Omental fat pad (tissue), 4 donors: ENCODE data around the gene GPSM3. TPM values are rescaled to one million over a fixed set of nuclear protein-coding genes. Genes with fewer than 3 reads are reported as not detected.

Experiments used
- ATAC-seq: fragments of 150-250 bp; one replicate; pipeline ENCODE4 v1.9.1; 2016; ENCODE audit warnings: mild to moderate bottlenecking, moderate library complexity; ENCODE audit not compliant: low FRiP score
- DNase-seq: peaks from one replicate; pipeline ENCODE4 v3.0.0-alpha.2; 2019; ENCODE audit warnings: low spot score
- CTCF ChIP-seq, 3 donors: fragments of 450-650 bp; IDR thresholded peaks; one replicate each; pipeline ENCODE4 v1.5.1; 2016 to 2017; ENCODE audit warnings: antibody characterized with exemption in 3 of 3, mild to moderate bottlenecking in 3 of 3, moderate library complexity in 2 of 3
- total RNA-seq, 4 donors: library from RNA; depleted of rRNA; stranded (reverse); fragments of >200 nt; gene quantifications; one replicate each; pipeline ENCODE4 v1.1.0, GENCODE V29; 2016

The GPSM3 gene
- total RNA-seq, 4 donors from 2014 or later, result 9.7 to 28.3 (median 23.2) TPM

GRCh38 chr6:32152769-32153563 lies 39.5 kb downstream of the GPSM3 start:
- DNase-seq (no peak), ATAC-seq (peak; percentile 62)
- no peak for TF ChIP-seq CTCF (IDR thresholded peaks at IDR 0.05)

- ATAC-seq, result no peak
- no peak for DNase-seq
- no peak for TF ChIP-seq CTCF (IDR thresholded peaks at IDR 0.05)
Observed at GRCh38 chr6:32151863-32152768, 40.3 kb downstream of the GPSM3 start, which contains the start of gene PRRT1. Gene PRRT1 (minus strand): TSS chr6:32151939. CDS start chr6:32151827, 112 bp downstream.

GRCh38 chr6:32151181-32151862 lies 41.1 kb downstream of the GPSM3 start:
- DNase-seq (no peak), ATAC-seq (no peak)
- TF ChIP-seq CTCF (IDR thresholded peaks at IDR 0.05), result no peak

GRCh38 chr6:32149932-32150870 lies 42.2 kb downstream of the GPSM3 start:
- no peak for DNase-seq
- TF ChIP-seq CTCF (IDR thresholded peaks at IDR 0.05), result no peak
- ATAC-seq, result no peak

GRCh38 chr6:32149092-32149755 lies 43.2 kb downstream of the GPSM3 start:
- DNase-seq (no peak), ATAC-seq (no peak)
- no peak for TF ChIP-seq CTCF (IDR thresholded peaks at IDR 0.05)
